ENCODE data around the gene TP53TG5.

The TP53TG5 gene

GRCh38 chr20:45395114-45395415 lies 16.9 kb upstream of the TP53TG5 start:
- TF ChIP-seq RARB (CRISPR knock-in tag; IDR thresholded peaks at IDR 0.05) (no peak), TOX (CRISPR knock-in tag; IDR thresholded peaks at IDR 0.05; ENCODE audit: borderline replicate concordance) (no peak), ZNF70 (CRISPR knock-in tag; IDR thresholded peaks at IDR 0.05) (no peak), CSDC2 (CRISPR knock-in tag; IDR thresholded peaks at IDR 0.05) (no peak), TCF4 (CRISPR knock-in tag; IDR thresholded peaks at IDR 0.05; ENCODE audit: borderline replicate concordance) (no peak), GLIS3 (CRISPR knock-in tag; IDR thresholded peaks at IDR 0.05) (no peak), ZNF565 (CRISPR knock-in tag; conservative IDR thresholded peaks at IDR 0.05; ENCODE audit: low read depth) (no peak), CREB5 (CRISPR knock-in tag; IDR thresholded peaks at IDR 0.05; ENCODE audit: low read depth) (no peak), SNAI2 (CRISPR knock-in tag; IDR thresholded peaks at IDR 0.05) (no peak), ZFP3 (CRISPR knock-in tag; IDR thresholded peaks at IDR 0.05) (no peak), CSRNP3 (CRISPR knock-in tag; IDR thresholded peaks at IDR 0.05) (no peak), ISL1 (CRISPR knock-in tag; IDR thresholded peaks at IDR 0.05) (no peak), TSHZ2 (CRISPR knock-in tag; IDR thresholded peaks at IDR 0.05) (no peak), ZNF8 (CRISPR knock-in tag; IDR thresholded peaks at IDR 0.05) (no peak), PPARA (CRISPR knock-in tag; IDR thresholded peaks at IDR 0.05; ENCODE audit: borderline replicate concordance) (no peak), BACH2 (CRISPR knock-in tag; IDR thresholded peaks at IDR 0.05; ENCODE audit: borderline replicate concordance) (no peak), ESRRG (CRISPR knock-in tag; IDR thresholded peaks at IDR 0.05) (no peak), ARNTL (CRISPR knock-in tag; IDR thresholded peaks at IDR 0.05; ENCODE audit: borderline replicate concordance, low read depth) (no peak)
- TF ChIP-seq, protein P1, sequence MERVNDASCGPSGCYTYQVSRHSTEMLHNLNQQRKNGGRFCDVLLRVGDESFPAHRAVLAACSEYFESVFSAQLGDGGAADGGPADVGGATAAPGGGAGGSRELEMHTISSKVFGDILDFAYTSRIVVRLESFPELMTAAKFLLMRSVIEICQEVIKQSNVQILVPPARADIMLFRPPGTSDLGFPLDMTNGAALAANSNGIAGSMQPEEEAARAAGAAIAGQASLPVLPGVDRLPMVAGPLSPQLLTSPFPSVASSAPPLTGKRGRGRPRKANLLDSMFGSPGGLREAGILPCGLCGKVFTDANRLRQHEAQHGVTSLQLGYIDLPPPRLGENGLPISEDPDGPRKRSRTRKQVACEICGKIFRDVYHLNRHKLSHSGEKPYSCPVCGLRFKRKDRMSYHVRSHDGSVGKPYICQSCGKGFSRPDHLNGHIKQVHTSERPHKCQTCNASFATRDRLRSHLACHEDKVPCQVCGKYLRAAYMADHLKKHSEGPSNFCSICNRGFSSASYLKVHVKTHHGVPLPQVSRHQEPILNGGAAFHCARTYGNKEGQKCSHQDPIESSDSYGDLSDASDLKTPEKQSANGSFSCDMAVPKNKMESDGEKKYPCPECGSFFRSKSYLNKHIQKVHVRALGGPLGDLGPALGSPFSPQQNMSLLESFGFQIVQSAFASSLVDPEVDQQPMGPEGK (CRISPR knock-in tag; IDR thresholded peaks at IDR 0.05; ENCODE audit: borderline replicate concordance), result no peak
- TF ChIP-seq, protein P2, sequence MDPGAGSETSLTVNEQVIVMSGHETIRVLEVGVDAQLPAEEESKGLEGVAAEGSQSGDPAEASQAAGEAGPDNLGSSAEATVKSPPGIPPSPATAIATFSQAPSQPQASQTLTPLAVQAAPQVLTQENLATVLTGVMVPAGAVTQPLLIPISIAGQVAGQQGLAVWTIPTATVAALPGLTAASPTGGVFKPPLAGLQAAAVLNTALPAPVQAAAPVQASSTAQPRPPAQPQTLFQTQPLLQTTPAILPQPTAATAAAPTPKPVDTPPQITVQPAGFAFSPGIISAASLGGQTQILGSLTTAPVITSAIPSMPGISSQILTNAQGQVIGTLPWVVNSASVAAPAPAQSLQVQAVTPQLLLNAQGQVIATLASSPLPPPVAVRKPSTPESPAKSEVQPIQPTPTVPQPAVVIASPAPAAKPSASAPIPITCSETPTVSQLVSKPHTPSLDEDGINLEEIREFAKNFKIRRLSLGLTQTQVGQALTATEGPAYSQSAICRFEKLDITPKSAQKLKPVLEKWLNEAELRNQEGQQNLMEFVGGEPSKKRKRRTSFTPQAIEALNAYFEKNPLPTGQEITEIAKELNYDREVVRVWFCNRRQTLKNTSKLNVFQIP (CRISPR knock-in tag; IDR thresholded peaks at IDR 0.05; ENCODE audit: borderline replicate concordance, low read depth), result no peak

DNA sequence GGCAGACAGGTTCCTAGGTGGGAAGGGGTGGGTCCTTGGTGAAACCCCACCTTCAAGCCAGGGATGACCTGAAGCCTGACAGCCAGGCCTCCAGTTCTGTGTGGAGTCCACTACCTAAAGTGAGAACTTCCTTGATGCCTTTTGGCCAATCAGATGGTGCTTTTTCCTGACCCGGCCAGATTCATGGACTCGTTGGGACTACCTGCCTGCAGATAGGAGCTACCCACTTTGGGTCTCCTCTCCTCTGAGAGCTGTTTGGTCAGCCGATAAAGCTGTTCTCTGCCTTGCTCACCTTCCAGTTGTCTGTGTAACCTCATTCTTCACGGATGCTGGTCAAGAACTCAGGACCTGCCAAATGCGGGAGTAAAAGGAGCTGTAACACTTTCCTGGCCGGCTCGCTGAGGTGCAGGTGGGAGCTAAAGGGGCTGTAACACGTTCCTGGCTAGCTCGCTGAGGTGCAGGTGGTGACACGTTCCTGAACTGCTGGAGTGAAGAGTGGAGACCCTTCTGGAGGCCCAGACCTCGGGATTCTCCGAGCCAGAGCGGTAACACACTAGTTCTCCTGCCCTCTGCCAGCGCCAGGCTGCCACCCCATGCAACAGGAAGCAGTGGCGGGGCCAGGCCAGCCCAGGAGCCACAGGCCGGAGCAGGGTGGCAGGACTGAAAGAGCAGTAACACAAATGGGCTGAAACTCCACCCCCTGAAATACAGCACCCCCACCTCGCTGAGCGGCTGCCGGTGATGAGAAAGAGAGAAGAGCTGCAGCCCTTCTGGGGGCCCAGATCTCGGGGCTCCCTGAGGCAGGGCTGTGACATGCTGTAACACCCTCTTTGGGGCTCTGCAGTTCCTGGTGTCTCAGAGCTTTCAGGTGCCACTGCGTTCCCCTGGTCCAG lies 16.3 kb upstream of the TP53TG5 start:
- TF ChIP-seq RARB (CRISPR knock-in tag; IDR thresholded peaks at IDR 0.05) (no peak), ARNTL (CRISPR knock-in tag; IDR thresholded peaks at IDR 0.05; ENCODE audit: borderline replicate concordance, low read depth) (no peak), ESRRG (CRISPR knock-in tag; IDR thresholded peaks at IDR 0.05) (no peak), ZNF70 (CRISPR knock-in tag; IDR thresholded peaks at IDR 0.05) (no peak), TCF4 (CRISPR knock-in tag; IDR thresholded peaks at IDR 0.05; ENCODE audit: borderline replicate concordance) (no peak), CSRNP3 (CRISPR knock-in tag; IDR thresholded peaks at IDR 0.05) (no peak)
- TF ChIP-seq, protein P1 (CRISPR knock-in tag; IDR thresholded peaks at IDR 0.05; ENCODE audit: borderline replicate concordance), result no peak
- no peak for ATAC-seq

More at GRCh38 chr20:45395114-45395415, 16.9 kb upstream of the TP53TG5 start:
- no peak for ATAC-seq
